Stimulated activated CD8-positive, alpha-beta memory T cell treated with anti-CD3 and anti-CD28 coated beads, Interleukin-15, amount 100 ng/mL, for 48 hours (primary cell): ENCODE results near the gene PITPNM1.
"Not testable (repeated sequence)": the region's sequence is repeated elsewhere in the genome, so short reads cannot be mapped to it uniquely, and the experiment has no call there.

Experiments
- DNase-seq, 2 donors: peaks; one replicate each; pipeline ENCODE4 v3.0.0-alpha.2; 2020; ENCODE audit warnings: low read depth in 2 of 2

The PITPNM1 gene

GRCh38 chr11:67523556-67524479 lies 18.7 kb upstream of the PITPNM1 start:
- DNase-seq, result no peak

- no peak for DNase-seq
Observed at GRCh38 chr11:67522844-67523555, 17.8 kb upstream of the PITPNM1 start, which contains the start of gene CABP2. TSS of gene CABP2 (minus strand) at chr11:67523446. CDS start at chr11:67523326, 120 bp downstream.

GRCh38 chr11:67522338-67522737 lies 17.2 kb upstream of the PITPNM1 start:
- no peak for DNase-seq

GRCh38 chr11:67521924-67522323 lies 16.8 kb upstream of the PITPNM1 start:
- no peak for DNase-seq

- no peak for DNase-seq
Observed at GRCh38 chr11:67520856-67521824, 16.0 kb upstream of the PITPNM1 start.

- no peak for DNase-seq
Observed at GRCh38 chr11:67519726-67520125, 14.6 kb upstream of the PITPNM1 start.

- DNase-seq, result no peak
Observed at GRCh38 chr11:67517784-67518552, 12.8 kb upstream of the PITPNM1 start.

- DNase-seq, result no peak
Observed at GRCh38 chr11:67516806-67517205, 11.6 kb upstream of the PITPNM1 start.

- no peak for DNase-seq
Observed at GRCh38 chr11:67514116-67514515, 9.0 kb upstream of the PITPNM1 start.

- not testable (repeated sequence) for DNase-seq
Observed at GRCh38 chr11:67511558-67511957, 6.4 kb upstream of the PITPNM1 start.

- DNase-seq, result no peak
Observed at GRCh38 chr11:67510023-67510345, 4.8 kb upstream of the PITPNM1 start.

- peak; percentile 96 to 98 for DNase-seq
Observed at GRCh38 chr11:67508486-67509121, 3.4 kb upstream of the PITPNM1 start.

- DNase-seq, result peak; percentile 99
Observed at GRCh38 chr11:67507864-67508485, 2.8 kb upstream of the PITPNM1 start, which contains the start of gene CDK2AP2. TSS of gene CDK2AP2 (minus strand) at chr11:67508162. CDS start at chr11:67508082, 80 bp downstream.

- DNase-seq, result no peak
Observed at GRCh38 chr11:67507242-67507863, 2.2 kb upstream of the PITPNM1 start.

- DNase-seq, result no peak
Observed at GRCh38 chr11:67506426-67507051, 1.4 kb upstream of the PITPNM1 start.

GRCh38 chr11:67505605-67506396 lies 638 bp upstream of the PITPNM1 start:
- DNase-seq, result peak; percentile 86 to 93

GRCh38 chr11:67504005-67504949 lies 886 bp downstream of the PITPNM1 start:
- no peak for DNase-seq
